ENCODE data around the gene KISS1. TPM values are rescaled to one million over a fixed set of nuclear protein-coding genes. Genes with fewer than 3 reads are reported as not detected.

The KISS1 gene
- total RNA-seq, 8 experiments from 2014 or later = 0.62 to 1.1 TPM; not detected in 6

DNA sequence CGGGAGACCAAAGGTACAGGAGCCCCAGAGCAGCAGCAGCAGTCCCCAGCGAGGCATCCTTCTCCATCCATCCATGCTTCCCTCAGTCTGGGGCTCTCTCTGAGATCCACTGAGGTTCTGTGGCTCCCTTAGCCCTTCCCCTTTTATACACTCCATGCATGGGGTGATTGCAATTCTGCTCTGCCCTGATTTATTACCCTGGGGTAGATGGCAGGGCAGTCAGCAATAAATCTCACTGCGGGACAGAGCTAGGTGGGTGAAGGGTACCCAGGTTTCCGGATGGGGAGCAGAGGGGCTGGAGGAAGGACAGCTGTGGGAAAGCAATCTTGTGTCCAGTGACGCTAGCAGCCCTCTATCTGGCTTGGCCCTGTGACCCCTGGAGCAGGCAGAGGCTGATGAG, 30.1 kb downstream of the KISS1 start, which contains the start of gene REN:
REN (minus strand) TSS at position 119 of the 400 bp plus-strand sequence; CDS start at position 75, 44 bp downstream.
- in situ Hi-C loops (cut with MboI; ENCODE audit: low pct_unique_long_range_greater_than_20kb in 2 of 9, low sequenced_read_pairs in 9 of 9, unreplicated experiment in 9 of 9) = loop anchor here in 8 of 9 experiments (10.0 to 25.0 kb wide), 3 partner anchors 196 to 346 kb away; partner anchors contain the start of genes PLEKHA6 (in 6 of the 8) and MDM4 (in 1 of the 8)
- ATAC-seq (replicated peaks in 6 of 8) = peak in 4 of 8 experiments; percentile 27 to 72 (median 61)
- H3K4me3 ChIP-seq = no peak within 1 kb of the TSS
- peak within 1 kb of the TSS in 1 of 2 donors; percentile 49 for H3K27ac ChIP-seq
- peaks cover 9 to 14% of the 10 kb centered on the region in 2 donors for H3K4me1 ChIP-seq (replicated peaks in 1 of 2)
- WGBS, 10 experiments = 0 to 71% (median 58%) methylated on average over 1 to 5 of the region's 5 CpGs; no CpG with 5 or more reads in 4 of the 10 experiments

DNA sequence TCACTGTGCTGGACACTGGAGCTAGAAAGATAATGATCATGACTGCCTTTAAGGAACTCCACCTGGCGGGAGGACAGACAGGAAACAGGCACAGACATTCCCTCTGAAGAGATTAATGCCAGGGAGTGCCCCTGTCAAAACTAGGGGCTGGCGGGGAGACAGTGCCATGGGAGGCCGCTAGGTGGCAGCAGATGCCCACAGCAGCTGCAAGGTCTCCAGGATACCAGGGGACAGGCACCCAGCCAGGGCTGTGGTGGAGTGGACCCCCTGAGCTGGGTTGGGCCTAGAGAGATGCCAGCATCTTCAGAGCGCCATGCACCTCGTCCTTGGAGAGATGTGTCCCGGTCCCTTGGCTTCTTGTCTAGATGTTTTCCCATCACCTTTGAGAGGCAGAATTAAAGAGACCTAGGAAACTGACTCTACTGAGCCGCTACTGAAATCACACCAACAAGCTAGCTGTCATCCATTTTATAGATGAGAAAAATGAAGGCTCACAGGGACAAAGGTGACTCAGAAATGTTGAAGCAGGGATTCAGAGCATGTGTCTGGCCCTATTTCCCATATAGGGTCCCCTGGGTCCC, 33.7 kb downstream of the KISS1 start:
- H3K4me1 ChIP-seq (replicated peaks in 1 of 2) = peaks cover 9 to 14% of the 10 kb centered on the region in 2 donors
- peak; percentile 89 to 99 (median 96) for ATAC-seq (replicated peaks in 6 of 8)
- in situ Hi-C loops (cut with MboI; ENCODE audit: low pct_unique_long_range_greater_than_20kb in 2 of 9, low sequenced_read_pairs in 9 of 9, unreplicated experiment in 9 of 9) = loop anchor here in 8 of 9 experiments (10.0 to 25.0 kb wide), 3 partner anchors 200 to 350 kb away; partner anchors contain the start of genes PLEKHA6 (in 6 of the 8) and MDM4 (in 1 of the 8)
- WGBS, 10 experiments = 0 to 20% (median 4%) methylated on average over 1 to 7 of the region's 7 CpGs; no CpG with 5 or more reads in 3 of the 10 experiments
- H3K27ac ChIP-seq = no peak overlapping the region
- no peak overlapping the region for H3K4me3 ChIP-seq

DNA sequence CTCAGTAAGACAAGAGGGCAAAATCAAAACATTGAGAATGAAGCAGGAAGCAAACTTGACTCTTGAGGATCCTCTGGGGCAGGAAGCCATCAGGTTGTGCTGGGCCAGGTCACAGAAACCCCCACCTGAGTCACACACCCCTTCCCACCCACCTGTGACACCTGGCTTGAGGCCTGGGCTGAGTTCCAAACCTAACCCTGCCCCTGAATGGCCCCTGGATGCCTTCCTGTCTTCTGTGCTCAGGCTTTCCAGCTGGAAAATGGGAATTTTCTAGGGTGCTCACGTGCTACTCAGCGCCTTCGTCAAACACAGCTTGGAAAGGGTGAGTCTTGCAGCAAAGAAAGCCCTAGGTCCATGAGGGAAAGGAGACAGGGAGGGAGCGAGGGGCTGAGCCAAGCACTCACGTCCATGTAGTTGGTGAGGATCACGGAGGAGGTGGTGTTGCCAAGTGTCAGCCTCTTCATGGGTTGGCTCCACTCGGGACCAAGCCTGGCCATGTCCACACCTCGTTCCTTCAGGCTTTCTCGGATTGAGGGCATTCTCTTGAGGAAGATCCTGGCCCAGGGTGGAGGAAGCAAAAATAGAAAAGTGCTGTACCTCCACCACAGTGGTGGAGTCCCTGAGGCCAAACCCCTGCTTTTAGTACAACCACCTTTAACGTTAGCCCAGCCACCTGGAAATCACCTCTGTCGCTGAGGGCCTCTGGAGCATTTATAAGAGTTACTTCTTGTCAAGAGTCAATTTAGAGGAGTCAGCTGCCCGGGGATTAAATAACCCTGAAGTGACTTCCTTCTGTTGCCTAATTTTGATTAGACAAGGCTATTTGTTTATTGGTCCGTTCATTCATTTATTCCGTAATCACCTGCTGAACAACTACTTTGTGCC, 34.4 kb downstream of the KISS1 start:
- in situ Hi-C loops (cut with MboI; ENCODE audit: low pct_unique_long_range_greater_than_20kb in 2 of 9, low sequenced_read_pairs in 9 of 9, unreplicated experiment in 9 of 9) = loop anchor here in 8 of 9 experiments (10.0 to 25.0 kb wide), 3 partner anchors 200 to 350 kb away; partner anchors contain the start of genes PLEKHA6 (in 6 of the 8) and MDM4 (in 1 of the 8)
- H3K27ac ChIP-seq = no peak overlapping the region
- H3K4me3 ChIP-seq = no peak overlapping the region
- H3K4me1 ChIP-seq (replicated peaks in 1 of 2) = peaks cover 9 to 14% of the 10 kb centered on the region in 2 donors
- ATAC-seq (replicated peaks in 6 of 8) = no peak
- WGBS, 10 experiments = 12 to 91% (median 66%) methylated on average over 3 to 14 of the region's 14 CpGs; no CpG with 5 or more reads in 1 of the 10 experiments

DNA sequence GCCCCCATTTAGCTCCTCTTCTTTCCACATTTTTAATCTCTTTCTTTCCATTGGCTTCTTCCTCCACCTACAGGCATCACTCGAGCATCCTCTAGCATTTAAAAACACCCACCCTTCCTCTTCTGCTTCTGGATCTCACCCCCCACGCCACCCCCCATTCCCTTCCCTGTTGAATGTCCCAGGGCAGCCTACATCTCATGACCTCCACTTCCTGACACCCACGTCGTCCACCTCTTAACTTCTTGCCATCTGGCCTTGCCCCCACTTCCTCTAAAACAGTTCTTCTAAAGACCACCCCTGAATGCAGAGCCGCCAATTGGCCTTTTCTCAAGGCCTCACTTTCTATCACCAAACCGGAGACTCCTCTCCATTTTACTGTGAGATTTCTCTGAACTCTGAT, 38.3 kb downstream of the KISS1 start:
- H3K4me1 ChIP-seq (replicated peaks in 1 of 2) = peaks cover 3% of the 10 kb centered on the region in 2 donors
- 17 to 96% (median 74%) methylated on average over 1 to 4 of the region's 6 CpGs for WGBS, 10 experiments
- ATAC-seq (replicated peaks in 6 of 8) = no peak
- no peak overlapping the region for H3K27ac ChIP-seq
- in situ Hi-C loops (cut with MboI; ENCODE audit: low pct_unique_long_range_greater_than_20kb in 2 of 9, low sequenced_read_pairs in 9 of 9, unreplicated experiment in 9 of 9) = loop anchor here in 6 of 9 experiments (25.0 kb wide), 2 partner anchors 204 to 354 kb away; partner anchors contain the start of genes PLEKHA6 (in 6 of the 6) and MDM4 (in 1 of the 6)
- no peak overlapping the region for H3K4me3 ChIP-seq

DNA sequence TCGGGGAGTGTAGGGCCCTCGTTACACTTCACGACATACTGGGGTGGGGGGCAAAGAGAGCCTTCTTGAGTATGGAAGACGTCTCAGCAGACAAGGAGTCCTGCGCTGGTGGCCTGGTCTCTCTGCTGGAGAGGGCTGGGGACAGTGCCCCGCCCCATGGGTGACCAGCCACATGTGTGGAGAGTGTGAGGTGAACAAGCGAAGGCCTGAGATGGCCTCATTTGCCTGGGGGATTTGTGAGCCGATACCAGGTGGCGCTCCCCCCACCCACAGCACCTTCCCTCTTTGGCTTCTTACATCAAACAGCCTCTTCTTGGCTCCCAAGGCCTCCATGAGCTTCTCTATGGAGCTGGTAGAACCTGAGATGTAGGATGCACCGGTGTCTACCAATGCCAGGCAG, 40.4 kb downstream of the KISS1 start:
- WGBS, 10 experiments = 0 to 90% (median 85%) methylated on average over 1 to 8 of the region's 10 CpGs; no CpG with 5 or more reads in 5 of the 10 experiments
- in situ Hi-C loops (cut with MboI; ENCODE audit: low pct_unique_long_range_greater_than_20kb in 2 of 9, low sequenced_read_pairs in 9 of 9, unreplicated experiment in 9 of 9) = loop anchor here in 6 of 9 experiments (25.0 kb wide), 2 partner anchors 206 to 356 kb away; partner anchors contain the start of genes PLEKHA6 (in 6 of the 6) and MDM4 (in 1 of the 6)
- no peak for ATAC-seq (replicated peaks in 6 of 8)
- H3K4me1 ChIP-seq (replicated peaks in 1 of 2) = peaks cover 10 to 11% of the 10 kb centered on the region in 2 donors
- no peak overlapping the region for H3K27ac ChIP-seq
- H3K4me3 ChIP-seq = no peak overlapping the region

DNA sequence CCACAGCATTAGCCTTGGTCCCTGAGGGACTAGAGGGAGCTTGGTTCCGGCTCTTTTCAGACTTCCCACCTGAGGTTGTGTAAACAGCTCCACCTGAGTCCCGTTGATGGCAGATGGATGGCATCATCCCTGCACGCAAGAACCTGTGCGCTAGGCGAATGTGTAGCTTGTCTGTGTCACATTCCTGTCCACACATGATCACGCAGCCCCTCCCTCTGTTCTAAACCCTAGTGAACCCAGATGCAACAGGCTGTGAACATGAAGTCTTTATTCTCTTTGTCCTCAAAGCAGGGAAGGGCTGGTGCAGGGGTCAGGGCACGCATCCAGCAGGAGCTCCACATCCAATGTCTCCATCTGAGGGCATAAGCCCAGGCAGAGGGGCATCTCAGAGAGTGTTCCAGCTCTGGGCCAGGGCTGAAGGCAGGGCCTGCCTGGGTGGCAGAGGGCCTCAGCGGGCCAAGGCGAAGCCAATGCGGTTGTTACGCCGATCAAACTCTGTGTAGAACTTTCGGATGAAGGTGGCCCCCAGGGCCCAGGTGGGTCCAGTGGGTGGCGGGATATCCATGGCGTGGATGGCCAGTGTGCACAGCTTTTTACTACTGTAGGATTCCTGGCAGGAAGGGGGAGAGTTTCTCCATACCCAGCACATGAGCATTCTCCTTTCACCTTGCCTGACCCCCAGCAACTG, 41.6 kb downstream of the KISS1 start:
- no peak for ATAC-seq (replicated peaks in 6 of 8)
- in situ Hi-C loops (cut with MboI; ENCODE audit: low pct_unique_long_range_greater_than_20kb in 2 of 9, low sequenced_read_pairs in 9 of 9, unreplicated experiment in 9 of 9) = loop anchor here in 6 of 9 experiments (25.0 kb wide), 2 partner anchors 208 to 358 kb away; partner anchors contain the start of genes PLEKHA6 (in 6 of the 6) and MDM4 (in 1 of the 6)
- 70 to 93% (median 91%) methylated on average over 2 to 14 of the region's 15 CpGs; no CpG with 5 or more reads in 4 of the 10 experiments for WGBS, 10 experiments
- peaks cover 14 to 17% of the 10 kb centered on the region in 2 donors for H3K4me1 ChIP-seq (replicated peaks in 1 of 2)
- H3K27ac ChIP-seq = no peak overlapping the region
- H3K4me3 ChIP-seq = no peak overlapping the region

DNA sequence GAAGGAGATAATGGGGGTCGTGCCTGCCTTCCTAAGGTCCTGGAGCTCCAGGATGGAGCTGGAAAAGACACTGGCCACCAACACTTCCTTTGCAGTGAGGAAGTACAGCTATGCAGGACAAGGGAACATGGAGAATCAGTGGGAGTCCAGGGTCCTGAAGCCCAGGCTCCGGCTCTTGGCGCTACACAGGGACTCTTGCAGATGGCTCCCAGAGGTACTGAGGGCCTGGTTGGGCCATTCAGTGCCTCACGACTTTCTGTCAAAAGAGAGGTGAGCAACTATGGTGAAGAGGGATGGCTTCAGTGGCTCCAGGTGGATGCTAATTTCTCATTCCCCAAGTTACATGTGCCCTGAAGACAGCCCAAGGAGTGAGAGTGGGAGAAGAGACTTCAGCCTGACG, 42.6 kb downstream of the KISS1 start:
- no peak for ATAC-seq (replicated peaks in 6 of 8)
- 40 to 100% (median 84%) methylated on average over 1 to 5 of the region's 5 CpGs; no CpG with 5 or more reads in 1 of the 10 experiments for WGBS, 10 experiments
- in situ Hi-C loops (cut with MboI; ENCODE audit: low pct_unique_long_range_greater_than_20kb in 2 of 9, low sequenced_read_pairs in 9 of 9, unreplicated experiment in 9 of 9) = loop anchor here in 6 of 9 experiments (25.0 kb wide), 2 partner anchors 209 to 359 kb away; partner anchors contain the start of genes PLEKHA6 (in 6 of the 6) and MDM4 (in 1 of the 6)
- peaks cover 14 to 21% of the 10 kb centered on the region in 2 donors for H3K4me1 ChIP-seq (replicated peaks in 1 of 2)
- no peak overlapping the region for H3K27ac ChIP-seq
- H3K4me3 ChIP-seq = no peak overlapping the region

DNA sequence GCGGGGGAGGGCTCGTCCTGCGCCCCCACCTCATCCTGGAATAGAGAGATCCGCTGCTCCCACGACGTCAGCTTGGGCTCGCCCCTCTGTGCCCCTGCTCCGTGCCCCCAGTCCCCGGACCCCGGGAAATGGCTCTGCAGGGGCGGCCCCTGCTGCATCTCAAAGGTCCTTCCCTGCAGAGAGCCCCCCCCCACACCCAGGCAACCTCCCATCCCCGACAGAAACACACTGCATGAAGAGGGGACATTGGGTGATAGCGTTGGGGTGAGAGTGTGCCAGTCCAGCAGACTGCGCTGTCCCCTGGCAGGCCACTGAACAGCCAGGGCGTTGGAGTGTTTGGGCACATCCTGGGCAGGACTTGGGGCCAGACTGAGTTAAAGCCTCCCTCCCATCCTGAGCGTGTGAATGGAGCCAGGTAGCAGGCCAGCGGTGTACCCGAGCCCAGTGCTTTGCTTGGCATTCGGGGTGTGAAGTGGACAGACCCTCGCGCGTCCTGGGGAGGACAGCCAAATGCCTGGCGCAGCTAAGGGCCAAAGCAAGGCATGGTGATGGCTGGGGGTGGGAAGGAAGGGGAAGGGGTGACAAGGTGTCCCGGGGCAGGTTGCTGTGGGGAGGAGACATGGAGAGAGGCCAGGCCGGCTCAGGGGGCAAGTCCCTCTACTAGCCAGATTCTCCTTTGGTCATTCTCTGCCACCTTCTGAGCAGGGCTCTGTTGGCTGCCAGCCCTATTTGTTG, 43.8 kb downstream of the KISS1 start:
- Histone ChIP-seq H3K27ac (peak overlapping the region; percentile 33 to 59), H3K4me1 (replicated peaks in 1 of 2) (peaks cover 17 to 31% of the 10 kb centered on the region in 2 donors), H3K4me3 (peak overlapping the region; percentile 46 to 65 (median 55))
- ATAC-seq (replicated peaks in 6 of 8) = peak in 2 of 8 experiments; percentile 18 to 21
- in situ Hi-C loops (cut with MboI; ENCODE audit: low pct_unique_long_range_greater_than_20kb in 2 of 9, low sequenced_read_pairs in 9 of 9, unreplicated experiment in 9 of 9) = loop anchor here in 6 of 9 experiments (25.0 kb wide), 2 partner anchors 210 to 360 kb away; partner anchors contain the start of genes PLEKHA6 (in 6 of the 6) and MDM4 (in 1 of the 6)
- 20 to 33% methylated on average over 1 to 3 of the region's 25 CpGs; no CpG with 5 or more reads in 8 of the 10 experiments for WGBS, 10 experiments

DNA sequence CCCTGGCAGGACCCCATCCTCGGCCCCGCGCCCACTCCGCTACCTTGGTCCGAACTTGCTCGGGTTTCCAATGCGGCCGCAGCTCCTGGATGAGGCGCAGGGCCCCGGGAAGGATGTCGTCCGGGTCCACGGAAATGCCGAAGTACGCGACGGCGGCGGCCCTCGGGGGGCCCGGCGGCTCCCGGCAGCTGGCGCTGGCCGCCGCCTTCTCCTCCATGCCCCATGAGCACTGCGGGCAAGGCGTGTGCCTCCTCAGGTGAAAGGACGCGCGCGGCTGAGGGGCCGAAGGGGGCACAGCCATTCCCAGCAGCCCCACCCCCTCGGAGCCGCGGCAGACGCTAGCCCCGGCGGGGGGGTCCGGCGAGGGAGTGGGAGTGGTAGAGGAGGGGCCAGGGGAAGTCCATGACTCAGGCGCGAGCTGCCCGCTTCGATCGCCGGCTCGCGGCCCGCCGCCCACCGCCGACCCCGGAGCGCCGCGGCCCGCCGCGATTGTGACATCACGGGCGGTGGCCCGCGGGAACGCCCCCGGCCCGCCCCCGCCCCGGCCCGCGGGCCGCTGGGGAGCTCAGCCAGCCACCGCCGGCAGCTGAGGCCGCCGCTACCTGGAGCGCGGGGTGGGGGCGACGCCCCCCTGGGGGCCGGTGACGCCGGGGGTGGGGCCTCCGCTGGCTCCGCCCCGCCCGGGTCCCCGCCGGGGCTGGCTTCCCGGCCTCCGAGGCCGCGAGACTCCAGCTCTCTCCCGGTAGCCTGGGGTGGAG, 44.6 kb downstream of the KISS1 start, which contains the start of gene ETNK2:
ETNK2 (minus strand) TSS at position 493 of the 758 bp plus-strand sequence; CDS start at position 301, 192 bp downstream.
- WGBS, 10 experiments = 0 to 5% (median 3%) methylated on average over 3 to 14 of the region's 94 CpGs; no CpG with 5 or more reads in 7 of the 10 experiments
- H3K27ac ChIP-seq = peak within 1 kb of the TSS; percentile 33 to 59
- peaks cover 17 to 33% of the 10 kb centered on the region in 2 donors for H3K4me1 ChIP-seq (replicated peaks in 1 of 2)
- peak; percentile 58 to 84 (median 80) for ATAC-seq (replicated peaks in 6 of 8)
- H3K4me3 ChIP-seq = peak within 1 kb of the TSS; percentile 46 to 65 (median 55)
- in situ Hi-C loops (cut with MboI; ENCODE audit: low pct_unique_long_range_greater_than_20kb in 2 of 9, low sequenced_read_pairs in 9 of 9, unreplicated experiment in 9 of 9) = loop anchor here in 6 of 9 experiments (25.0 kb wide), 2 partner anchors 211 to 361 kb away; partner anchors contain the start of genes PLEKHA6 (in 6 of the 6) and MDM4 (in 1 of the 6)

DNA sequence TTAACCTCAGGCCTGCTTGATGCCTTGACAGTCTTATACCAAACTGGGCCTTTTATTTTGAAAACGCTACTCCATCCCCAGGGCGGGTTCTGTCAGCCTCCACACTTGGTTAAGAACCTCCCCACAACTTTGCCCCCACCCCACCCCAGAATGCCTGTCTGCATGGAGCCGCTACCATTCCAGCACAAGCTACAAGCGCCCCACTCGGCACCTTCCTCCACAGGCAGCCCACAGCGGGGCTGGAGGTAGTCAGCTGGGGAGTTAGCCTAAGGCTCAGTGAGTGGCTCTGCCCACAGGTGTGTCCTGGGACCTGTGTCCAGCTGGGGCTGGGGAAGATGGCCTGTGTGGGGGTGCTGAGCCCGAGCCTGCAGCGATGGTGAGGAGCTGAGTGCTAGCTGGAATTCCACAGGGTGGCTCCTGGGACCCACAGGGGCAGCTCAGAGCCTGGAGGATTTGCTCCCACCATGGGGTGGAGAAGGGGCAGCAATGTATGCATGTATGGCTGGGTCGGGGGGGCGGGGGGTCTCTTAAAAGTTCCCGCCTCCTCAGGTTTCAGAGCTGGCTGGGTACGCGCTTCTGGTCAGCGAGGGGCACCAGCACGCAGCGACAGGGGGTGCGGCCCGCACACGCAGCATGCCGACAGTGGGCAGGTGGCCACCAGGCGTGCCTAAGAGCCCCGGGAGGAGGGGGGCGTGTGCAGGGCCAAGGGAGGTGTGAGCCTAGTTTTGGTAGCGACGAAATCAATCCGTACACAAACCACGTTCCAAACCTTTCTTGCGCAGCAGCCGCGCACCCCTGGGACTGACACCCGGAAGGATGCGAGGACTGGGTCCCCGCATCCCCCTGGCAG, 45.4 kb downstream of the KISS1 start:
- H3K27ac ChIP-seq = peak overlapping the region in 1 of 2 donors; percentile 59
- peak; percentile 4 to 47 (median 15) for ATAC-seq (replicated peaks in 6 of 8)
- in situ Hi-C loops (cut with MboI; ENCODE audit: low pct_unique_long_range_greater_than_20kb in 2 of 9, low sequenced_read_pairs in 9 of 9, unreplicated experiment in 9 of 9) = loop anchor here in 6 of 9 experiments (25.0 kb wide), 2 partner anchors 211 to 361 kb away; partner anchors contain the start of genes PLEKHA6 (in 6 of the 6) and MDM4 (in 1 of the 6)
- H3K4me1 ChIP-seq (replicated peaks in 1 of 2) = peaks cover 17 to 33% of the 10 kb centered on the region in 2 donors
- H3K4me3 ChIP-seq = peak overlapping the region; percentile 46 to 65 (median 55)
- WGBS, 10 experiments = 0 to 83% (median 33%) methylated on average over 1 to 5 of the region's 33 CpGs; no CpG with 5 or more reads in 4 of the 10 experiments
